ENCODE results near the gene TEKTIP1. TPM values are rescaled to one million over a fixed set of nuclear protein-coding genes. Genes with fewer than 3 reads are reported as not detected.

The TEKTIP1 gene
- total and polyA plus RNA-seq, 9 of the 15 experiments (the other 6 are each of a cell fraction or from before 2014, with no cell fraction given), result 0.66 TPM; not detected in 8

DNA sequence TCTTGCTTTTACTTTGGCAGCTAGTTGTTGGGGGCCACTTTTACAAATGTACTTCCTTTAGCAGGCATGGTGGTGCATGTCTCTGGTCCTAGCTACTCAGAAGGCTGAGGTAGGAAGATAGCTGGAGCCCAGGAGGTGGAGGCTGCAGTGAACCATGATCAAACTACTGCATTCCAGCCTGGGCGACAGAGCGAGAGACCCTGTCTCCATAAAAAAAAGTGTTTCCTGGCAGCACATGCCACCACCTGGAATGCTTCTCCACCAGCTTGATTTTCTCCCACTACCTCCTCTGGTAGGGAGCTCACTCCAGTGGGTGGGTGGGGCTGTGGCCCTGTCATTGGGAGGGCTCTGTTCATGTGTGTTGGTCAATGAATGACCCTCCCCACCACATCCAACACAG lies 20.3 kb upstream of the TEKTIP1 start (continued):
- TF ChIP-seq SRSF3 (IDR thresholded peaks at IDR 0.05; ENCODE audit: insufficient read depth, low read length), result no peak

GRCh38 chr19:3519126-3519525 lies 19.8 kb upstream of the TEKTIP1 start:
- 83% methylated on average over 9 of the region's 18 CpGs for WGBS (ENCODE audit: insufficient coverage, low coverage, missing lambda C conversion rate)

More at GRCh38 chr19:3519126-3519525, 19.8 kb upstream of the TEKTIP1 start:
- no peak for TF ChIP-seq MXD1 (CRISPR knock-in tag; IDR thresholded peaks at IDR 0.05; ENCODE audit: borderline replicate concordance, poor library complexity, severe bottlenecking)
- TF ChIP-seq, protein P1, sequence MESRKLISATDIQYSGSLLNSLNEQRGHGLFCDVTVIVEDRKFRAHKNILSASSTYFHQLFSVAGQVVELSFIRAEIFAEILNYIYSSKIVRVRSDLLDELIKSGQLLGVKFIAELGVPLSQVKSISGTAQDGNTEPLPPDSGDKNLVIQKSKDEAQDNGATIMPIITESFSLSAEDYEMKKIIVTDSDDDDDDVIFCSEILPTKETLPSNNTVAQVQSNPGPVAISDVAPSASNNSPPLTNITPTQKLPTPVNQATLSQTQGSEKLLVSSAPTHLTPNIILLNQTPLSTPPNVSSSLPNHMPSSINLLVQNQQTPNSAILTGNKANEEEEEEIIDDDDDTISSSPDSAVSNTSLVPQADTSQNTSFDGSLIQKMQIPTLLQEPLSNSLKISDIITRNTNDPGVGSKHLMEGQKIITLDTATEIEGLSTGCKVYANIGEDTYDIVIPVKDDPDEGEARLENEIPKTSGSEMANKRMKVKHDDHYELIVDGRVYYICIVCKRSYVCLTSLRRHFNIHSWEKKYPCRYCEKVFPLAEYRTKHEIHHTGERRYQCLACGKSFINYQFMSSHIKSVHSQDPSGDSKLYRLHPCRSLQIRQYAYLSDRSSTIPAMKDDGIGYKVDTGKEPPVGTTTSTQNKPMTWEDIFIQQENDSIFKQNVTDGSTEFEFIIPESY (CRISPR knock-in tag; IDR thresholded peaks at IDR 0.05), result peak; percentile 21; the same call in 1 of the 2 replicates
- ChIA-PET POLR2A (interaction anchor here (0.6 to 0.9 kb wide), 3 partner anchors 9 to 621 kb away, joined by 3 read pairs; no protein-coding TSS in a partner anchor), CTCF (ENCODE audit: low intra/inter-chr PET ratio) (no interaction called here)
- FAIRE-seq, result no peak
- DNase-seq (ENCODE audit: extremely low read depth in 1 of 4, low spot score in 3 of 4), result no peak
- intact Hi-C loops (cut with micrococcal nuclease), result no loop called here
- Histone ChIP-seq H3K4me2 (ENCODE audit: insufficient read depth, low read length) (no peak overlapping the region), H2AFZ (ENCODE audit: low read depth, low read length) (no peak overlapping the region), H3K9me3 (replicated peaks; ENCODE audit: control insufficient read depth, insufficient read depth, low read depth, low read length) (no peaks in the 10 kb centered on the region), H3K4me1 (replicated peaks in 1 of 2; ENCODE audit: control insufficient read depth in 2 of 2, insufficient read depth in 2 of 2, low read length in 2 of 2) (peaks cover 19 to 78% of the 10 kb centered on the region in 2 experiments), H3K79me2 (ENCODE audit: control insufficient read depth, insufficient read depth, low read length) (peaks cover 74% of the 10 kb centered on the region), H3K4me3 (no peak overlapping the region), H3K9me1 (ENCODE audit: control insufficient read depth, insufficient read depth, low read length) (peaks cover 4% of the 10 kb centered on the region), H3K27me3 (ENCODE audit: control insufficient read depth in 2 of 2, insufficient read depth in 2 of 2, low read length in 2 of 2) (no peaks in the 10 kb centered on the region), H3K36me3 (ENCODE audit: control insufficient read depth, insufficient read depth, low read length) (peaks cover 32% of the 10 kb centered on the region; the same call in 1 of the 3 replicates), H3K27ac (ENCODE audit: extremely low read depth, low read depth, low read length) (no peak overlapping the region), H3K9ac (ENCODE audit: insufficient read depth in 1 of 2, low read depth in 2 of 2, low read length in 2 of 2) (peak overlapping the region in 1 of 2 experiments; percentile 88; a peak in 2 of 4 replicates), H4K20me1 (replicated peaks; ENCODE audit: control insufficient read depth, insufficient read depth, low read length) (peaks cover 23% of the 10 kb centered on the region)
- no peak for ATAC-seq
- no TSS peak for BruUV-seq (replicated peaks)
- in situ Hi-C loops (cut with MboI), result no loop called here

Measured in K562 (cell line).